NCI-H510A treated with DMSO at 0.1 percent for 48 hours (cell line): Measurements from ENCODE around the gene SEC31B.

Experiments
- DNase-seq: peaks from one replicate; lab custom pipeline; 2025; lab: John Stamatoyannopoulos, UW

Gene SEC31B

GRCh38 chr10:100501423-100501822, 18.2 kb downstream of the SEC31B start:
- no peak for DNase-seq

GRCh38 chr10:100498059-100498458, 21.6 kb downstream of the SEC31B start:
- no peak for DNase-seq

DNA sequence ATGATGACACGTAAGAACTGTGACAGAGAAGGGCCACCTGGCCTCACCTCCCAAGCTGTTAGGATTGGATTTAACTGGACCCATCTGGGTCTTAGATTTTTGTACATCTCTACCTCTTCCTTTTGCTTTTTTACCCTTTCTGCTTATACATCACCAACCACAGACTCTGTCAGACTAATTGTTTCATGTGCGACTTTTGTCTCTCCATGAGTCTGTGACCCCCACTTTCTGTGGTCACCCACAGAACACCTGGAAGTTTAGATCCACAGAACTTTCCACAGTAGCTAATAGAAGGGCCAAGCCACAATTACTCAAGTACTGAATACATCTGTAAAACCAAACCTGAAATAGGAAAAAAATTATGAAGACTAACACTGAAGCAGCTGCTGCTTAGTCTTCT, 23.1 kb downstream of the SEC31B start:
- no peak for DNase-seq

DNA sequence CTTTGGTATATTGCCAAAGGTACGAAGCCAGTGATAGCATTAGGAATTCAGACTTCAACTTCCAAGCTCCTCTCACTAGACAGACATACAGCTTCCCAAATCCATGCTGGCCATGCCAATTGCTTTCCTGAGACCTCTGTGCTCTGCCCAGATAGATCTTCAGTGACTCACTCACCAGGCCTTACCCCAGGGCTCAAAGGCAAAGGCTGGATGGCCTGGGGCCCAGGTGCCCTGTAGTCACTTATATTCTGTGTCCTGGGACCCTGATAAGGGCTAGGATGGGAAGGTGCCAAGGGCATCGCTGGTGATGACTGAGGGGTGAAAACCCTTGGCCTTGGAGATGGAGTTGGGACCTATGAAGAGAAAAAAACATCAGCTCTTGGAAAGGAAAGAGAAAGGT, 29.1 kb downstream of the SEC31B start:
- DNase-seq: no peak

DNA sequence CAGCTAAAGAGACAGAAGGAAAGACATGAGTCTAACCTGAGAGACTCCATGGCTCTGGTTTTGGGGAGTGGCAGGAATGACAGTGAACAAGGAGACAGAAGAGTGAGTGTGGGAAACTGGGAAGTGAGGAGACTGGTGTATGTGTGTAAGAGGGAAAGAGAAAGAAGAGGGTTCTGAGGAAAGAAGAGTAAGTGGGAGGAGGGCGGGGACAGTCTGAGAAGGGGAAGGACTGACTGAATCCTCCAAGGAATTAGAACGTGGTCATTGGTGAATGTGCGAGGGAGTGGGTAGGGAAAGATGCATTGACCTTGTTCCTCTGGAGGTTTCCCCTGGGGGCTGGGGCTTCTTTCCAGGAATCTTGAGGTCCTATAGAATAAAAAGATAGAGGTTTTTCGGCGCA, 30.3 kb downstream of the SEC31B start:
- no peak for DNase-seq

GRCh38 chr10:100487529-100487928, 32.1 kb downstream of the SEC31B start:
- no peak for DNase-seq

DNA sequence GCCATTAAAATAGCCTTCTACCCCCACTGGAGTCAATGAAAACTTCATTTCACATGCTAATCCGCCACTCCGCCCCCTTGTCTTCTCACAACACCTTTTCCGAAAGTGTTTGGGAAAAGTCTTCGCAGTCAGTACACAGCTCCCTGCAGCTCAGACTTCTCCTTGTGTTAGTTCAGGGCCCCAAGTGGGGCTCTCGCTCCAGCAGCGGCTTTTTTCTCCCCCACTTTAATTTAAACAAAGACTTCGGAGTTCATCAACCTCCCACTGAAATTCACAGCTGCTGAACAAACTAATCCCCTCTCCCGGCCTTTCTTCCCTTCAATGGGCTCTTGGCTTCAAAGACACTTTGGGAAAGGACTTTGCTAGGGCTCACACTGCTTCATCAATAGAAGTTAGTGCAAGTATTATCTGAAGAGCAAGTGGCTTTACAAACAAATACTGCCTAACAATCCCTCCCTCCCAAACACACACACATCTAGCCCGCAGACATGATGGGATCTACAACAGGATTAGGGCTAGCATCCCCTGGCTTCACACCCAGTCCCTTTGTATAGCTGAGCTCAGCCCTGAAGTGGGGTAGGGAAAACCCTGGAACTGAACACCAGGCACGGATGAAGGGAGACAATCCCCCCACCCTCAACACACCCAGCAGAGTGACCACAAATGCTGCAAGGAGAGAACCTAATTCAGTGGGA, 33.7 kb downstream of the SEC31B start:
- DNase-seq: no peak

- no peak for DNase-seq
Measured at GRCh38 chr10:100485366-100485765, 34.3 kb downstream of the SEC31B start.

DNA sequence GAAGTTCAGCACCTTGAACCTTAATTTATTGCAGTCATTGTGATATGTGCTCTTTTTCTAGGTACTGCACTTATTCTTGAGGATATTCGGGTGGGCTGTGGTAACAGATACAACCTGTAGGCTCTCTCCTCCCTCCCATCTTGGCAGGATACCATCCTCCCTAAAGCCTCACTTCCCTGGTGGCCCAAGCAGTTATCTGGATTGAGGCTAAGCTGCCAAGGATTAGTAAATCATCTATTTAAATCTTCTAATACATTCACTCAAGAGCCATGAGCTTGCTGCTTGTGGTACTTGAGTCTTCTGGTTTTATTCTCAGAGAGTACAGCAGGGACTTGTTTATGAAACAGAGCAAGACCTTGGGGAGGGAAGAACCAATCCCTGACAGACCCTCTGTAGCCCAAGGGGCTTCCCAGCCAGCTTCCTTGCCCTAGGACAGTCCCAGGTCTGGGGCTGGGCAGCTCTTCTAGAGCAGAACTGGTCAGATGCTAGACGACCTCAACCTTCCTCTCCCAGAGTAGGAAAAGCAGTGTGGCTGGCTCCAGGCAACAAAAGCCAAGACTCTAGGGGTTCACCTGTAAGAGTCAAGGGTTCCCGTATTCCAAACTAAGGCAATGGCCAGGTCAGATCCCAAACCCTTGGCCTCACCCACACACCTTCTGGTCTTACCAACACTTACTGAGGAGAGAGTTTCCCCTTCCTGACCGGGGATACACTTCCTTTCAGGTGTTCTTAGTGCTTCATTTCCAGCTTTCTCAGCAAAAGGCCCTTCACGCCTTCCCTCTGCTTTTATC, 35.6 kb downstream of the SEC31B start:
- no peak for DNase-seq

- DNase-seq: no peak
Measured at GRCh38 chr10:100482834-100483185, 36.9 kb downstream of the SEC31B start.

GRCh38 chr10:100482181-100482833, 37.4 kb downstream of the SEC31B start:
- peak; percentile 75 for DNase-seq

GRCh38 chr10:100481462-100482081, 38.1 kb downstream of the SEC31B start:
- DNase-seq: peak; percentile 89

- DNase-seq: no peak
Measured at GRCh38 chr10:100480002-100480401, 39.7 kb downstream of the SEC31B start.

DNA sequence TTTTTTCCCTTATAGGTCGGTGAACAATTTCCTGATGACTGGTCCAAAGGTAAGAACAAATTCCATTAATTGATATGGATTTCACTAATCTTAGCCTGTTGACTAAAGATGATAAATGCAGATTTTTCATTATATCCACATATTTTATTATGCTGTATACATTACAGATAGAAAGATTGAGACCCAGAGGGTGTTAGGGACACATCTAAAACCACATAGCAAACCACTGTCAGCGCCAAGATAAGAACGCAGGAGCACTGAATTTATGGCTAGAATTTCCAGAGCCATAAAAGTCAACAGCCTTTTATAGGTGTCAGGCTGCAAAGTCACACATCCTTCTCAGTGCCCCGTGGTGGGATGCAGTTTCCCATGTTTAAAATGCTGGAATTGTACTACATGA, 40.6 kb downstream of the SEC31B start:
- no peak for DNase-seq

DNA sequence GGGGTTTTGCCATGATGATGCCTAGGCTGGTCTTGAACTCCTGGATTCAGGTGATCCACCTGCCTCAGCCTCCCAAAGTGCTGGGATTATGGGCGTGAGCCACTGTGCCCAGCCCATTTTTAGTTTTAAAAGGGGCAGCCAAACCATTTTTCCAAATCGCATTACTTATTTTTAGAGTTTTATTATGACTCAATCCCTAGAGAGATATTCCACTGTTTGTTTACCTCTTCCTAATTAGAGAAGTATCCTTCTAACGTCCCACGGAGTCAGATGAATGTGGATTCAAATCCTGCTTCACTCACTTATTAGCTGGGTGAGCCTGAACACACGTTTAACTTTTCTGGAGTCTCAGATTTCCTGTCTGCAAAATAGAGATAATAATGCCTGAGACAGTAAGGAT, 41.7 kb downstream of the SEC31B start:
- DNase-seq: no peak

GRCh38 chr10:100470367-100470766, 49.3 kb downstream of the SEC31B start:
- DNase-seq: no peak

- DNase-seq: no peak
Measured at GRCh38 chr10:100469756-100470155, 49.9 kb downstream of the SEC31B start.

- no peak for DNase-seq
Measured at GRCh38 chr10:100468978-100469377, 50.7 kb downstream of the SEC31B start.

DNA sequence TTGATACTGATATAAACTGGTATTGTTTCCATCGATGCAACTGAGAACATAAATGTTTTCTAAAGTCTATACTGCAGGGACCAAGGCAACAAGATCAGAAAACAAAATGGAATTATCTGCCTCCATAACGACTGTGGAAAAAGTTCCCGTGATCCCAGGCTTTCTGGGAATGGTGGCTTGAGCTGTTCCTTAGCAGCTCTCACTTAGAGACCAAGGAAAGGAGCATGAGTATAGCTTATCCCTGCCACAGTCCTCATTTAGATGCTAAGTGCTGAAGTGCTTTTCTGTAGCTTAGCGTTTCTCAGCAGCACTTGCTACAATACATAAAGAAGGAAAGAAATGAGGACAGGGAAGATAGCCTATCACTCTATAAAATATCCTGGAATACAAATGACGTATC, 51.3 kb downstream of the SEC31B start:
- DNase-seq: no peak

GRCh38 chr10:100462709-100463108, 57.0 kb downstream of the SEC31B start, which contains the start of gene WNT8B:
Gene WNT8B, plus strand, starts transcription at chr10:100463009. Its CDS starts 160 bp downstream, at chr10:100463169.
- DNase-seq: no peak

DNA sequence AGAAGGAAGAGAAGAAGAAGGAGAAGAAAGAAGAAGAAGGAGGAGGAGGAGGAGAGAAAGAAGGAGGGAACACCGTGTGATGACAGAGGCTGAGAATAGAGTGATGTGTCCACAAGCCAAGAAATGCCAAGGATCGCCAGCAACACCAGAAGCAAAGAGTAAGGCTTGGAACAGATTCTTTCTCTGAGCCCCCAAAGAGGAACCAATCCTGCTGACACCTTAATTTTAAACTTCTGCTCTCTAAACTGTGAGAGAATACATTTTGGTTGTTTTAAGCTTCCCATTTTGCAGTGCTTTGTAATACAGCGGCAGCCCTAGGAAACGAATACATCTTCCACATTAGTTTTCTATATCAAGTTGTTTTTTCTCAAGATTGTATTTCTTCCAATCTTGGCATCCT, 70.7 kb downstream of the SEC31B start:
- no peak for DNase-seq

DNA sequence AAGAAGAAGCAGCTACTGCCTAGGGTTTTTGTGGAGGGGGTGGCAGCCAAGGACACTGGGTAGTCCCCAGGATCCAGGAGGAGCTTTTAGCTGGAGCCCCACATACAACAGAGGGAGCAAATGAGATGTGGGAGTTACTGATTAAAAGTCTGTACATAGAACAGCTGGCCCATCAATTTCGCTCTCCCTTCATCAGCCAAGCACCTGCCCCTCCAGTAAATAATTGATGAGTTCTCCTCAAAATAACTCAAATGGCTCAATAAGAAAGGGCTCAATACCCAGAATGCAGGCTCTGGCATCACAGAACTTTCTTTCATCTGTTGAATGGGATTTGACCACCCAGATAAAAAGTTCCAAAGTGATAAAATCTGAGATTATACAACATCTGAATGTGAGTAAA, 72.0 kb downstream of the SEC31B start:
- no peak for DNase-seq
